Karpas-422 (cell line): ENCODE measurements around the gene MAGI2. TPM values are rescaled to one million over a fixed set of nuclear protein-coding genes. Genes with fewer than 3 reads are reported as not detected.
"Not testable (repeated sequence)": the region's sequence is repeated elsewhere in the genome, so short reads cannot be mapped to it uniquely, and the experiment has no call there.

Experiments used
- DNase-seq: peaks from one replicate; pipeline ENCODE4 v3.0.0-alpha.2; 2015
- H2AFZ ChIP-seq: fragments of 200-600 bp; sonication (generic); 2 replicates; pipeline ENCODE4 v1.6.1; 2014; ENCODE audit warnings: antibody characterized with exemption, low read length, mixed read lengths
- H3K27ac ChIP-seq: fragments of 200-600 bp; sonication (generic); 2 replicates; pipeline ENCODE4 v1.5.1; 2014; ENCODE audit warnings: mild to moderate bottlenecking, low read length, moderate library complexity
- H3K27me3 ChIP-seq: fragments of 200-600 bp; sonication (generic); 2 replicates; pipeline ENCODE4 v1.6.1; 2014; ENCODE audit warnings: low read length, mixed read lengths
- H3K36me3 ChIP-seq: fragments of 200-600 bp; sonication (generic); 2 replicates; pipeline ENCODE4 v1.6.1; 2014; ENCODE audit warnings: low read length, mixed read lengths; ENCODE audit not compliant: insufficient read depth
- H3K4me1 ChIP-seq: fragments of 200-600 bp; sonication (generic); 2 replicates; pipeline ENCODE4 v1.6.1; 2014; ENCODE audit warnings: mild to moderate bottlenecking, low read length, mixed read lengths
- H3K4me2 ChIP-seq: fragments of 200-600 bp; sonication (generic); 2 replicates; pipeline ENCODE4 v1.6.1; 2014; ENCODE audit warnings: low read length, low read depth, mild to moderate bottlenecking; ENCODE audit not compliant: poor library complexity, severe bottlenecking
- H3K4me3 ChIP-seq: fragments of 200-600 bp; sonication (generic); 2 replicates; pipeline ENCODE4 v1.5.1; 2014; ENCODE audit warnings: mild to moderate bottlenecking, antibody characterized with exemption, low read length, mixed read lengths
- H3K79me2 ChIP-seq: fragments of 200-600 bp; sonication (generic); 2 replicates; pipeline ENCODE4 v1.6.1; 2014; ENCODE audit warnings: mild to moderate bottlenecking, low read length, mixed read lengths
- H3K9ac ChIP-seq: fragments of 200-600 bp; sonication (generic); 2 replicates; pipeline ENCODE4 v1.6.0; 2014; ENCODE audit warnings: low read length
- H3K9me2 ChIP-seq: fragments of 200-600 bp; sonication (generic), shearing (Covaris generic); replicated peaks from 2 replicates; pipeline ENCODE4 v1.6.0; 2014; ENCODE audit warnings: mild to moderate bottlenecking, low read length, moderate library complexity; ENCODE audit not compliant: insufficient read depth
- H3K9me3 ChIP-seq: fragments of 300-700, 200-600 bp; sonication (generic); 2 replicates; pipeline ENCODE4 v1.6.1; 2014; ENCODE audit warnings: low read length, mixed read lengths
- H4K20me1 ChIP-seq: fragments of 200-600 bp; sonication (generic); 2 replicates; pipeline ENCODE4 v1.6.1; 2014; ENCODE audit warnings: mild to moderate bottlenecking, antibody characterized with exemption, low read length, low read depth; ENCODE audit not compliant: insufficient read depth
- total RNA-seq: library from RNA; depleted of rRNA; stranded (reverse); fragments of >200 nt; shearing (Covaris generic); gene quantifications from 2 replicates; pipeline ENCODE4 v1.2.3, GENCODE V29; 2014; ENCODE audit warnings: low replicate concordance

MAGI2 gene
- total RNA-seq, 1 experiment from 2014 or later = 0.93 TPM

GRCh38 chr7:79034730-79035129 is 418.7 kb downstream of the MAGI2 start:
- Histone ChIP-seq H3K4me1 (no peaks in the 10 kb centered on the region), H3K4me2 (no peak overlapping the region), H3K36me3 (no peaks in the 10 kb centered on the region), H3K27ac (no peak overlapping the region), H4K20me1 (no peaks in the 10 kb centered on the region), H3K9ac (no peak overlapping the region), H3K27me3 (no peaks in the 10 kb centered on the region), H3K9me3 (peaks cover 7% of the 10 kb centered on the region), H3K4me3 (no peak overlapping the region), H3K79me2 (no peaks in the 10 kb centered on the region), H3K9me2 (no peaks in the 10 kb centered on the region), H2AFZ (no peak overlapping the region)
- no peak for DNase-seq

- not testable (repeated sequence) for H3K9me2 ChIP-seq, H2AFZ ChIP-seq, H3K79me2 ChIP-seq, H3K4me1 ChIP-seq, DNase-seq, H3K4me2 ChIP-seq, H3K36me3 ChIP-seq, H3K4me3 ChIP-seq, H3K27me3 ChIP-seq, H4K20me1 ChIP-seq, H3K9ac ChIP-seq, H3K27ac ChIP-seq
- peaks cover 13% of the 10 kb centered on the region for H3K9me3 ChIP-seq
These were observed 433.8 kb downstream of the MAGI2 start for GRCh38 chr7:79019711-79020110.

- H3K4me2 ChIP-seq = no peak overlapping the region
- DNase-seq = no peak
These were observed 441.5 kb downstream of the MAGI2 start for GRCh38 chr7:79011921-79012320.

GRCh38 chr7:79009647-79010046 is 443.8 kb downstream of the MAGI2 start:
- Histone ChIP-seq H3K4me3 (no peak overlapping the region), H3K9ac (no peak overlapping the region), H4K20me1 (no peaks in the 10 kb centered on the region), H3K27me3 (no peaks in the 10 kb centered on the region), H3K79me2 (no peaks in the 10 kb centered on the region), H3K9me3 (peaks cover 18% of the 10 kb centered on the region), H2AFZ (no peak overlapping the region), H3K27ac (no peak overlapping the region), H3K4me1 (no peaks in the 10 kb centered on the region), H3K9me2 (no peaks in the 10 kb centered on the region), H3K36me3 (no peaks in the 10 kb centered on the region), H3K4me2 (no peak overlapping the region)
- DNase-seq = no peak

More at GRCh38 chr7:79011921-79012320, 441.5 kb downstream of the MAGI2 start:
- Histone ChIP-seq H3K79me2 (no peaks in the 10 kb centered on the region), H3K27me3 (no peaks in the 10 kb centered on the region), H3K9ac (no peak overlapping the region), H2AFZ (no peak overlapping the region), H3K9me2 (no peaks in the 10 kb centered on the region), H3K27ac (no peak overlapping the region), H4K20me1 (no peaks in the 10 kb centered on the region), H3K4me3 (no peak overlapping the region), H3K9me3 (peaks cover 18% of the 10 kb centered on the region), H3K36me3 (no peaks in the 10 kb centered on the region), H3K4me1 (no peaks in the 10 kb centered on the region)

- no peak overlapping the region for H2AFZ ChIP-seq
- H3K4me2 ChIP-seq = no peak overlapping the region
- DNase-seq = no peak
These were observed 444.7 kb downstream of the MAGI2 start for GRCh38 chr7:79008786-79009185.

GRCh38 chr7:78996013-78996412 is 457.5 kb downstream of the MAGI2 start:
- Histone ChIP-seq H3K27ac (no peak overlapping the region), H3K9me2 (no peaks in the 10 kb centered on the region), H3K36me3 (no peaks in the 10 kb centered on the region), H3K9ac (no peak overlapping the region), H4K20me1 (no peaks in the 10 kb centered on the region), H3K9me3 (peaks cover 4% of the 10 kb centered on the region; the same call in 1 of the 2 replicates), H3K4me3 (no peak overlapping the region), H3K4me1 (no peaks in the 10 kb centered on the region), H3K27me3 (no peaks in the 10 kb centered on the region), H2AFZ (no peak overlapping the region), H3K4me2 (no peak overlapping the region), H3K79me2 (no peaks in the 10 kb centered on the region)
- no peak for DNase-seq

More at GRCh38 chr7:79008786-79009185, 444.7 kb downstream of the MAGI2 start:
- Histone ChIP-seq H3K27ac (no peak overlapping the region), H3K79me2 (no peaks in the 10 kb centered on the region), H4K20me1 (no peaks in the 10 kb centered on the region), H3K9me3 (peaks cover 11% of the 10 kb centered on the region), H3K9me2 (no peaks in the 10 kb centered on the region), H3K27me3 (no peaks in the 10 kb centered on the region), H3K9ac (no peak overlapping the region), H3K36me3 (no peaks in the 10 kb centered on the region), H3K4me3 (no peak overlapping the region), H3K4me1 (no peaks in the 10 kb centered on the region)

- Histone ChIP-seq H3K27me3 (no peaks in the 10 kb centered on the region), H4K20me1 (no peaks in the 10 kb centered on the region), H3K9ac (no peak overlapping the region), H3K9me3 (peaks cover 7% of the 10 kb centered on the region; the same call in 1 of the 2 replicates), H3K4me2 (no peak overlapping the region), H3K36me3 (no peaks in the 10 kb centered on the region), H3K4me1 (no peaks in the 10 kb centered on the region), H3K27ac (no peak overlapping the region), H3K4me3 (no peak overlapping the region), H3K79me2 (no peaks in the 10 kb centered on the region), H3K9me2 (no peaks in the 10 kb centered on the region), H2AFZ (no peak overlapping the region)
- no peak for DNase-seq
These were observed 460.1 kb downstream of the MAGI2 start for GRCh38 chr7:78993341-78993740.

GRCh38 chr7:78985509-78985908 is 468.0 kb downstream of the MAGI2 start:
- Histone ChIP-seq H3K79me2 (no peaks in the 10 kb centered on the region), H3K4me1 (no peaks in the 10 kb centered on the region), H3K9me2 (no peaks in the 10 kb centered on the region), H3K27me3 (no peaks in the 10 kb centered on the region), H3K9ac (no peak overlapping the region), H3K4me2 (no peak overlapping the region), H3K36me3 (no peaks in the 10 kb centered on the region), H2AFZ (no peak overlapping the region), H3K9me3 (peaks cover 9% of the 10 kb centered on the region; the same call in 1 of the 2 replicates), H4K20me1 (no peaks in the 10 kb centered on the region), H3K27ac (no peak overlapping the region), H3K4me3 (no peak overlapping the region)
- no peak for DNase-seq

- Histone ChIP-seq H3K27me3 (no peaks in the 10 kb centered on the region), H3K4me3 (no peak overlapping the region), H3K9ac (no peak overlapping the region), H3K4me1 (no peaks in the 10 kb centered on the region), H3K9me3 (peaks cover 7% of the 10 kb centered on the region), H3K36me3 (no peaks in the 10 kb centered on the region), H3K79me2 (no peaks in the 10 kb centered on the region), H3K4me2 (no peak overlapping the region), H4K20me1 (no peaks in the 10 kb centered on the region), H3K27ac (no peak overlapping the region), H2AFZ (no peak overlapping the region), H3K9me2 (no peaks in the 10 kb centered on the region)
- no peak for DNase-seq
These were observed 470.0 kb downstream of the MAGI2 start for GRCh38 chr7:78983483-78983882.
